NOMO-1 treated with DMSO at 0.1 percent for 48 hours (cell line): ENCODE measurements around the gene RHO.
"Not testable (repeated sequence)": the region's sequence is repeated elsewhere in the genome, so short reads cannot be mapped to it uniquely, and the experiment has no call there.

Experiments used
- DNase-seq: peaks from one replicate; lab custom pipeline; 2025; ENCODE audit not compliant: unreplicated experiment; lab: John Stamatoyannopoulos, UW

RHO gene

DNA sequence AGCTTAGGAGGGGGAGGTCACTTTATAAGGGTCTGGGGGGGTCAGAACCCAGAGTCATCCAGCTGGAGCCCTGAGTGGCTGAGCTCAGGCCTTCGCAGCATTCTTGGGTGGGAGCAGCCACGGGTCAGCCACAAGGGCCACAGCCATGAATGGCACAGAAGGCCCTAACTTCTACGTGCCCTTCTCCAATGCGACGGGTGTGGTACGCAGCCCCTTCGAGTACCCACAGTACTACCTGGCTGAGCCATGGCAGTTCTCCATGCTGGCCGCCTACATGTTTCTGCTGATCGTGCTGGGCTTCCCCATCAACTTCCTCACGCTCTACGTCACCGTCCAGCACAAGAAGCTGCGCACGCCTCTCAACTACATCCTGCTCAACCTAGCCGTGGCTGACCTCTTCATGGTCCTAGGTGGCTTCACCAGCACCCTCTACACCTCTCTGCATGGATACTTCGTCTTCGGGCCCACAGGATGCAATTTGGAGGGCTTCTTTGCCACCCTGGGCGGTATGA is at the start of gene RHO:
RHO (plus strand) TSS at position 51 of the 512 bp plus-strand sequence; CDS start at position 146, 95 bp downstream.
- DNase-seq = no peak

GRCh38 chr3:129481225-129481765 is 47.1 kb upstream of the RHO start:
- not testable (repeated sequence) for DNase-seq

- no peak for DNase-seq
These were observed 46.6 kb upstream of the RHO start for GRCh38 chr3:129481766-129482332.

DNA sequence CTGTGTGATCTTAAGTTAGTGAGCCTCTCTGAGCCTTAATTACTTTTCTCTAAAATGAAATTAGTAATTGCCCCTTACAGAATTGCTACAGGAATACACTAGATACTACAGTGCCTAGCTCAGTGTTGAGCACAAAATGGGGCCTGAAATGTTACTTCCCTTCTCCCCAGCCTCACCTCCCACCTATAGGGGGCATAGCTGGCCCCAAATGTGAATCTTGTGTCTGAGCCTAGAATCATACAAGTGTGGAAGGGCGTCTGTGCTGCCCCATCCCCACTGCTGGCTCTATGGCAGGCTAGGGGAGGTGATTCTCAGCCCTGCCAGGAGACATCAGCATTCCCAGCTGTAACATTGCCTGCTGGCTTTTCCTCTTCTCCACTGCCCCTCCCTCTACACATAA is 45.7 kb upstream of the RHO start:
- DNase-seq = no peak

- no peak for DNase-seq
These were observed 44.6 kb upstream of the RHO start for GRCh38 chr3:129483870-129484269.

DNA sequence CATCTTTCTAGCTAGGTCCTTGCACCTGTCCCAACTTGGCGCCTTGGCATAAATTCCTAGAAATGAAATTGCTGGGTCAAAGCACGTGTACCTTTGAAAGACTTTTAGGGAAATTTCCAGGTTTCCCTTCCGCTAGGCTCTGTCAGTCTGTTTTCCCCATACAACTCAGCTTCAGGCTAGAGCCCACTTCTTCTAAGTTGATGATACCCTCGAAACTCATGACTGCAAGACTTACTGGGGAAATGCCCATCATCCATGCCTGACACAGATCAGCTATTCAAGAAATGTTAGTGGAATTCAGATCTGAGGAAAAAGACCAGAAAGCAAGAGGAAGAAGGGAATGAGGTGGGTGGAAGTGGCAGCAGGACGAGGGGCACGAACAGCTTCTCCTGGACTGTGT is 43.3 kb upstream of the RHO start:
- not testable (repeated sequence) for DNase-seq

DNA sequence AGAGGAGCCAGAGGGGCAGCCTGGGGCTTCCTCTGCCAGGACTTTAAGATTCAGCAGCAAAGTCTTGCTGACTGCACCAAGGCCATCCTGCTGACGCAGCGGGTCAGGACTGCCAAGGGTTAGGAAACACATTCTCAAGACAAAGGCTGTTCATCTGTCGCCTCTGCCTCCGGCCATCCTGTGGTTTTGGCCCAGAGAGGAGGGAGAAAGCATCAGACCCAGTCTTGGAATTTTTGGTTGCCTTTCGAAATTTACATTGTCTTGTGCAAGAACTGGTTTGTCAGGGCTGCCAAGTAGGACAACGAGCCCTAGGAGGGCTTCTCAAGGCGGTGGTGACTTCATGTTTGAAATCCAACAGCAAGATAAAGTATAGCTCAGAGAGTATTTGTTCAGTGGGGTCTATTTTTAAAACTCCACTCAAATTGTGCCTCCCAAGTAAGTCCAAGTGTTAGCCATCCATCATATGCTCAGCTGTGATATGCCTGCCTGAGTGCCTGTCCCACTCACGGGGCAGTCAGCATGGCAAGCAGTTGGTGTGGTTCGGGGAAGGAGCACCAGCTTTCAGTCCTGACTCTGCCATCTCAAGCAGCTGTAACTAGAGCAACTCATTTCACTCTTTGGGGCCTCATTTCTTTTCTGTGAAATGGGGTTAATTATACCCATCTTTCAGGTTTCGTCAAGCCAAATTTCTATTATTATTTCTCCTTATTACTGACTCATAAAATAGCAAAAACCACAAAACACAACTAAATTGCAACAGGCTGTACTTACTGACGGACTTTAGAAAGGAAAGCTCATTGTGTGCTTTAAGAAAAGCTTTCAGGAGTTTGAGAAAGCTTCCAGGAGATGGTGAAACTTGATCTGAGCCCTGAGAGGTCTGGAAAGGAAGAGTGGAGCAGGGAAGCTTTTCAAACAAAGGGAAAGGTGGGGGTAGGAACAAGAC is 42.4 kb upstream of the RHO start:
- peak; percentile 34 for DNase-seq

DNA sequence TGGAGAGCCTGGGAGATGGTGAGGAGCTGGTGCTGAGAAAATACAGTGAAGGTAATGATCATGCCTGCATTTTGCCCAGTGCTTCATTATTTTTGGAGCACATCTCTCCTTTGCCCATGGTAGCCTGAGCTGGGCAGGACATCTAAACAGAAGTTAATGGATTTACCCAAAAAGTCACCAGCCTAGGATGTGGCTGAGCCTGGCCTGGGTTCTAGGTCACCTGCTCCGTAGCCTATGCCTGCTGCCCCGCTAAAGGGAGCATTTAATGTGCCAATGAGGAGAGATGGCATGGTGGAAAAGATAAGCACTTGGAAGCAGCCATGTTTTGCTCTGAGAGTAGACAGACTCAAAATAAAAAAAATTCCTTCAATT is 41.8 kb upstream of the RHO start:
- no peak for DNase-seq

DNA sequence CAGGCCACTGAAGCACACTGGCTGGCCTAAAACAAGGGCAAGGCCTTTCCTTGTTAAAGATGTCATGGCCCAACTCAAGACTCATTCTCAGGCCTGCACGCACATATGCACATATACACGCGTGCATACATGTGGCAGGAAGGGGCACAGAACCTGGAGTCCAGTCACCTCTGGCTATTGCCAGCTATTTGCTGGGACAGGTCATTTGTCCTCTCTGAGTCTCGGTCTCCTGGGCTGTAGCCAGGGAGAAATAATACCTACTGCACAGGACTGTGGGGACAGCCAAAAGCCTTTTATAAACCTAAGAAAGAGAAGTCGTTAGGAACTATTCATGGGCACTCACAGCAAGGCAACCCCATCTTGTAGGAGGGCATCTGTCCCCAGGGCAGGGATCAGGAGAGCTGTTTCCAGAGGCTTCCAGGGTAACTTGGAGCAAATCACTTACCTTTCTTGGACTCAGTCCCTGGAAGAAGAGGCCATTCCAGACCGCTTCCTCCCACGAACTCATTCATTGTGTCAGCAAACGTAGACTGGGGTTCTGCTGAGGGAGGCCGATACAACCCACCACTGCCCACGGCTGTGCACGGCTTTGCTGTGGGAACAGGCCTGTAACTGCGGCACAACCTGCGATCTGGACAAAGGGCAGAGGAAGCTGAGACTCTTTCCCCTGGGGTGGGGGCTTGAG is 41.1 kb upstream of the RHO start:
- no peak for DNase-seq

- DNase-seq = not testable (repeated sequence)
These were observed 40.5 kb upstream of the RHO start for GRCh38 chr3:129487868-129488335.

- peak; percentile 74 for DNase-seq
These were observed 39.2 kb upstream of the RHO start for GRCh38 chr3:129489258-129489657.

DNA sequence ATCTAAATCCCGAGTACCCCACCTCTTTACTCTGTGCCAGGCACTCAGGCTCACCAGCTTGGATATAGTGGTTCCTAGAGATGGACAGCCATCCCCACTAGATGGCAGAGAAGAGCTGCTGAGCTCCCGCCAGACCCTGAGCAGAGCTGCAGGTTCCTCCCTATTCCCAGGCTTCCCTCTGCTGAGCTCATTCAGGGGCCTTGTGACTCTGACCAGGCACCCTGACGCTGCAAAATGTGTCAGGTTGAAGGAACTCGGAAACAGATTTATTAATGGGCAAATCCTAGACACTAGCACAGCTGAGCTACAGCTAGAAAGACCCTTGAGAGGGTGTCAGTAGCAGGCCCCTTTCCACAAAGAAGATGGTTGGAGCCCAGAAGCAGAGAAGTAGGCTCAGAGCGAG is 38.2 kb upstream of the RHO start:
- peak; percentile 94 for DNase-seq

DNA sequence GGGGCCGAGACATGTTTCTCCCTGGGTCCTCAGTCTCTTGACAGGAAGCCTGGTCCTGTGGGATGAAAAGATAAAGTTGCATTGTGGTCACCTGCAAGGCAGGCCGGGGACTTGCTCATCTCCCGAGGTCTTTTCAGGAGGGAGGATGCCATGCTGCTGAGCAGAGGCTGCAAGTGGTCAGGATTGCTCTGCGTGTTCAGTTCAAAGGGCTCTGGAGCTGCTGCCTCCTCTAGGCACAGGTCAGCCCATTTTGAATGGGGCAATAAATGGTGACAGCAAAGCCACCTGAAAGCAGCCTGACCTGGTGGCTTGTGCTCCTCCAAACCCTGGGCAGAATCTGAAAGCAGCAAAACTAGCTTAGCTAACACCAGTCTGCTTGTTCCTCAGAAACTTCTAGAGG is 37.4 kb upstream of the RHO start:
- not testable (repeated sequence) for DNase-seq

- no peak for DNase-seq
These were observed 36.6 kb upstream of the RHO start for GRCh38 chr3:129491794-129492193.

DNA sequence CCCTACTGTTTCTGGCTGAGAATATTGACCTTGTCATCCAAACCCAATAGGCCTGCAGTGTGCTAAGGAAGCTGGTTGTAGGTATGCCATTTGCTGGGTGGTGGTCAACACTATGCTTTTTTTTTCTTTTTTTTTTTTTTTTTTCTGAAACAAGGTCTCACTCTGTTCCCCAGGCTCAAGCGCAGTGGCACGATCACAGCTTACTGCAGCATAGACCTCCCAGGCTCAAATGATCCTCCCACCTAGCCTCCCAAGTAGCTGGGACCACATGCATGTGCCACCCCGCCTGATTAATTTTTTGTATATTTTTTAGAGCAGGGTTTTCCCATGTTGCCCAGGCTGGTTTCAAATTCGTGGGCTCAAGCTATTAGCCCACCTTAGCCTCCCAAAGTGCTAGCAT is 35.7 kb upstream of the RHO start:
- DNase-seq = no peak

GRCh38 chr3:129493206-129493605 is 35.2 kb upstream of the RHO start:
- DNase-seq = no peak

DNA sequence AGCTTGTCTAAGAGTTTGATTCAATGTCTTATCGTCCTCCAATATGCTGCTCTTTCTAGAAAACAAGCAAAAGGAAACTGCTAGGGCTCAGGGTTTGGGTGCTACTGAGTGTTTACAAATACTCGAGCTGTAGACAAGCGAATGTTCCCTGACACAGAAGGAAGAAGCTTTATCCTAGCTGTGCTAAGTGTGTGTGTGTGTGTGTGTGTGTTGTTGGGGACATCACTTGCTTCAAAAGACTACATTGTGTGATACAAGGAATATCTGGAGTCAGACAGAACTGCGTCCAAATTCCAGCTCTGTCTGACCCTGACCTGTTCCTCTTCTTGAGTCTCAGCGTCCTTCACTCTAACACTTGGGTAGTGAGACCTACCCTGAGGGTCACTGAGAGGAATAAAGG is 33.9 kb upstream of the RHO start:
- not testable (repeated sequence) for DNase-seq

- DNase-seq = not testable (repeated sequence)
These were observed 33.3 kb upstream of the RHO start for GRCh38 chr3:129495006-129495639.

DNA sequence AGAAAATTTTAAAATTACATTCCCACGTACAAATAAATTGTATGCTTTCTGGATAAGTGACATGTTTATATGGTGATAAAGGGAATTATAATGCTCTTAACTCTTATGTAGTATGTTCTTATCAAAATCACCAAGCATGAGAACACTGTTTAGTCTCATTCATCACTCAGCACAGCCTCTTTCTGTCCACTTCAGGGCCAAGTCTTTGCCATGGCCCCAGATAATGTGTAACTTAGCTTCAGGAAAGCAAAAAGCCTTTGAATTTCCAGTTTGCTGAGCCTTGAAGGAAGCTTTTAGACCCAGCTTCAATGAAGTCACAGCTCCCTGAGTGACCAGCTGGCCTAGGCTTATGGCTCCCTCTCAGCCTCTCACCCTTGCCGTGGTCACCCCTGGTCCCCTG is 30.6 kb upstream of the RHO start:
- not testable (repeated sequence) for DNase-seq

GRCh38 chr3:129498603-129499488 is 29.6 kb upstream of the RHO start:
- DNase-seq = not testable (repeated sequence)
